SIG-M5 treated with dmso at 0.1 percent for 504 hours (cell line): ENCODE results near the gene ISCA2.
"Not testable (repeated sequence)": the region's sequence is repeated elsewhere in the genome, so short reads cannot be mapped to it uniquely, and the experiment has no call there.

Experiments used
- DNase-seq: peaks from one replicate; lab custom pipeline; 2025; ENCODE audit not compliant: unreplicated experiment; lab: John Stamatoyannopoulos, UW

Gene ISCA2

GRCh38 chr14:74526854-74527585 lies 33.5 kb downstream of the ISCA2 start:
- no peak for DNase-seq

GRCh38 chr14:74527736-74528280 lies 34.2 kb downstream of the ISCA2 start:
- DNase-seq = no peak

GRCh38 chr14:74528406-74528805 lies 34.8 kb downstream of the ISCA2 start:
- no peak for DNase-seq

GRCh38 chr14:74528886-74529285 lies 35.3 kb downstream of the ISCA2 start:
- DNase-seq = no peak

- DNase-seq = no peak
Observed at GRCh38 chr14:74531006-74531405, 37.4 kb downstream of the ISCA2 start.

GRCh38 chr14:74531467-74531866 lies 37.9 kb downstream of the ISCA2 start:
- no peak for DNase-seq

GRCh38 chr14:74532246-74532645 lies 38.7 kb downstream of the ISCA2 start:
- no peak for DNase-seq

- DNase-seq = no peak
Observed at GRCh38 chr14:74533576-74533975, 40.0 kb downstream of the ISCA2 start.

- DNase-seq = no peak
Observed at GRCh38 chr14:74535756-74536325, 42.3 kb downstream of the ISCA2 start.

- DNase-seq = not testable (repeated sequence)
Observed at GRCh38 chr14:74536336-74536735, 42.8 kb downstream of the ISCA2 start.

GRCh38 chr14:74538411-74539391 lies 45.1 kb downstream of the ISCA2 start:
- DNase-seq = no peak

GRCh38 chr14:74539503-74539902 lies 45.9 kb downstream of the ISCA2 start:
- no peak for DNase-seq

GRCh38 chr14:74541225-74541624 lies 47.7 kb downstream of the ISCA2 start:
- no peak for DNase-seq

- no peak for DNase-seq
Observed at GRCh38 chr14:74542056-74542685, 48.6 kb downstream of the ISCA2 start.

GRCh38 chr14:74543771-74544438 lies 50.3 kb downstream of the ISCA2 start:
- DNase-seq = no peak

GRCh38 chr14:74545386-74545785 lies 51.8 kb downstream of the ISCA2 start:
- no peak for DNase-seq

- no peak for DNase-seq
Observed at GRCh38 chr14:74546416-74546815, 52.9 kb downstream of the ISCA2 start.
